ENCODE data around the gene LCTL.

DNA sequence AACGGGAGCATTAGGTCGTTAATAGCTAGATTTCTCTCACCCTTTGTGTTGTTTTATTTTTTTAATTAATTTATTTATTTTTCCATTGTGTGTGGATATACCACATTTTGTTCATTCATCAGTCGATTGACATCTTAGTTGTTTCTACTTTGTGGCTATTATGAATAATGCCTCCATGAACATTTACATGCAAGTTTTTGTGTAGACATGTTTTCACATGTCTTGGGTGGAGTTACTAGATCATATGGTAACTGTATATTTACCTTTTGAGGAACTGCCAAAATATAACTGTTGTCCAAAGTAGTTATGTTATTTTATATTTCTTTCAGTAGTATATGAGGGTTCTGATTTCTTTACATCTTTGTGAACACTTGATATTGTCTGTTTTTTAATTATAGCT, 41.9 kb downstream of the LCTL start:
- TF ChIP-seq, protein P1, sequence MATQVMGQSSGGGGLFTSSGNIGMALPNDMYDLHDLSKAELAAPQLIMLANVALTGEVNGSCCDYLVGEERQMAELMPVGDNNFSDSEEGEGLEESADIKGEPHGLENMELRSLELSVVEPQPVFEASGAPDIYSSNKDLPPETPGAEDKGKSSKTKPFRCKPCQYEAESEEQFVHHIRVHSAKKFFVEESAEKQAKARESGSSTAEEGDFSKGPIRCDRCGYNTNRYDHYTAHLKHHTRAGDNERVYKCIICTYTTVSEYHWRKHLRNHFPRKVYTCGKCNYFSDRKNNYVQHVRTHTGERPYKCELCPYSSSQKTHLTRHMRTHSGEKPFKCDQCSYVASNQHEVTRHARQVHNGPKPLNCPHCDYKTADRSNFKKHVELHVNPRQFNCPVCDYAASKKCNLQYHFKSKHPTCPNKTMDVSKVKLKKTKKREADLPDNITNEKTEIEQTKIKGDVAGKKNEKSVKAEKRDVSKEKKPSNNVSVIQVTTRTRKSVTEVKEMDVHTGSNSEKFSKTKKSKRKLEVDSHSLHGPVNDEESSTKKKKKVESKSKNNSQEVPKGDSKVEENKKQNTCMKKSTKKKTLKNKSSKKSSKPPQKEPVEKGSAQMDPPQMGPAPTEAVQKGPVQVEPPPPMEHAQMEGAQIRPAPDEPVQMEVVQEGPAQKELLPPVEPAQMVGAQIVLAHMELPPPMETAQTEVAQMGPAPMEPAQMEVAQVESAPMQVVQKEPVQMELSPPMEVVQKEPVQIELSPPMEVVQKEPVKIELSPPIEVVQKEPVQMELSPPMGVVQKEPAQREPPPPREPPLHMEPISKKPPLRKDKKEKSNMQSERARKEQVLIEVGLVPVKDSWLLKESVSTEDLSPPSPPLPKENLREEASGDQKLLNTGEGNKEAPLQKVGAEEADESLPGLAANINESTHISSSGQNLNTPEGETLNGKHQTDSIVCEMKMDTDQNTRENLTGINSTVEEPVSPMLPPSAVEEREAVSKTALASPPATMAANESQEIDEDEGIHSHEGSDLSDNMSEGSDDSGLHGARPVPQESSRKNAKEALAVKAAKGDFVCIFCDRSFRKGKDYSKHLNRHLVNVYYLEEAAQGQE (IDR thresholded peaks at IDR 0.05; ENCODE audit: low read depth): no peak
- TF ChIP-seq, protein P2, sequence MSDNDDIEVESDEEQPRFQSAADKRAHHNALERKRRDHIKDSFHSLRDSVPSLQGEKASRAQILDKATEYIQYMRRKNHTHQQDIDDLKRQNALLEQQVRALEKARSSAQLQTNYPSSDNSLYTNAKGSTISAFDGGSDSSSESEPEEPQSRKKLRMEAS (IDR thresholded peaks at IDR 0.05): no peak
- TF ChIP-seq YY1 (IDR thresholded peaks at IDR 0.05; ENCODE audit: low read depth) (no peak), EGR1 (IDR thresholded peaks at IDR 0.05) (no peak), RAD21 (IDR thresholded peaks at IDR 0.05; ENCODE audit: low read depth) (no peak), NFIC (IDR thresholded peaks at IDR 0.05) (no peak), TAF1 (IDR thresholded peaks at IDR 0.05; ENCODE audit: low read depth) (no peak), CREB1 (IDR thresholded peaks at IDR 0.05; ENCODE audit: low read depth) (no peak), EP300 (IDR thresholded peaks at IDR 0.05; ENCODE audit: borderline replicate concordance) (no peak)
